ENCODE measurements around the gene NFIA. TPM values are rescaled to one million over a fixed set of nuclear protein-coding genes. Genes with fewer than 3 reads are reported as not detected.

The NFIA gene
- total RNA-seq, 3 donors from 2014 or later: 54.9 to 87.5 (median 79.6) TPM

GRCh38 chr1:61452176-61453035 is 370.0 kb downstream of the NFIA start:
- no peak overlapping the region for H3K4me3 ChIP-seq

GRCh38 chr1:61453111-61453961 is 371.0 kb downstream of the NFIA start:
- no peaks in the 10 kb centered on the region for H3K36me3 ChIP-seq
- intact Hi-C loops (cut with DNase I; ENCODE audit: low total_unique reads): loop anchor here (10.0 kb wide), 1 partner anchor 1169 kb away; no protein-coding TSS in a partner anchor
- TF ChIP-seq CTCF (IDR thresholded peaks at IDR 0.05) (peak; percentile 28 to 78 (median 77)), POLR2AphosphoS5 (IDR thresholded peaks at IDR 0.05) (peak; percentile 38 to 85 (median 65)), POLR2A (IDR thresholded peaks at IDR 0.05) (no peak)
- H3K27me3 ChIP-seq: no peaks in the 10 kb centered on the region
- peaks cover 0 to 23% of the 10 kb centered on the region in 2 donors for H3K4me1 ChIP-seq
- H3K27ac ChIP-seq: peak overlapping the region; percentile 69 to 75
- H3K9me3 ChIP-seq: no peaks in the 10 kb centered on the region
- H3K4me3 ChIP-seq: no peak overlapping the region
- DNase-seq (ENCODE audit: low spot score in 2 of 2): peak; percentile 85 to 93

More at GRCh38 chr1:61452176-61453035, 370.0 kb downstream of the NFIA start:
- Histone ChIP-seq H3K27ac (peak overlapping the region; percentile 68 to 69), H3K36me3 (no peaks in the 10 kb centered on the region), H3K4me1 (peaks cover 0 to 23% of the 10 kb centered on the region in 2 donors), H3K27me3 (no peaks in the 10 kb centered on the region), H3K9me3 (no peaks in the 10 kb centered on the region)
- intact Hi-C loops (cut with DNase I; ENCODE audit: low total_unique reads): loop anchor here (10.0 kb wide), 1 partner anchor 1168 kb away; no protein-coding TSS in a partner anchor
- DNase-seq (ENCODE audit: low spot score in 2 of 2): no peak
- TF ChIP-seq CTCF (IDR thresholded peaks at IDR 0.05): no peak
- no peak for TF ChIP-seq POLR2A (IDR thresholded peaks at IDR 0.05)
- TF ChIP-seq POLR2AphosphoS5 (IDR thresholded peaks at IDR 0.05): no peak

GRCh38 chr1:61455400-61455799 is 373.0 kb downstream of the NFIA start:
- intact Hi-C loops (cut with DNase I; ENCODE audit: low total_unique reads): loop anchor here (10.0 kb wide), 1 partner anchor 1171 kb away; no protein-coding TSS in a partner anchor
- no peak overlapping the region for H3K27ac ChIP-seq
- H3K4me1 ChIP-seq: peaks cover 0 to 10% of the 10 kb centered on the region in 2 donors
- no peaks in the 10 kb centered on the region for H3K27me3 ChIP-seq
- DNase-seq (ENCODE audit: low spot score in 2 of 2): no peak
- H3K36me3 ChIP-seq: no peaks in the 10 kb centered on the region
- no peak overlapping the region for H3K4me3 ChIP-seq
- no peak for TF ChIP-seq POLR2AphosphoS5 (IDR thresholded peaks at IDR 0.05)
- H3K9me3 ChIP-seq: no peaks in the 10 kb centered on the region

GRCh38 chr1:61457526-61458040 is 375.2 kb downstream of the NFIA start:
- TF ChIP-seq CTCF (IDR thresholded peaks at IDR 0.05): no peak
- TF ChIP-seq POLR2AphosphoS5 (IDR thresholded peaks at IDR 0.05): no peak
- DNase-seq (ENCODE audit: low spot score in 2 of 2): no peak
- Histone ChIP-seq H3K4me1 (no peaks in the 10 kb centered on the region), H3K36me3 (no peaks in the 10 kb centered on the region), H3K4me3 (no peak overlapping the region), H3K27me3 (no peaks in the 10 kb centered on the region), H3K9me3 (no peaks in the 10 kb centered on the region), H3K27ac (no peak overlapping the region)
- intact Hi-C loops (cut with DNase I; ENCODE audit: low total_unique reads): loop anchor here (10.0 kb wide), 1 partner anchor 1173 kb away; no protein-coding TSS in a partner anchor

- H3K9me3 ChIP-seq: no peaks in the 10 kb centered on the region
- no peaks in the 10 kb centered on the region for H3K27me3 ChIP-seq
- intact Hi-C loops (cut with DNase I; ENCODE audit: low total_unique reads): loop anchor here (10.0 kb wide), 1 partner anchor 1175 kb away; no protein-coding TSS in a partner anchor
- no peak overlapping the region for H3K4me3 ChIP-seq
- no peak for DNase-seq (ENCODE audit: low spot score in 2 of 2)
- no peaks in the 10 kb centered on the region for H3K4me1 ChIP-seq
- no peaks in the 10 kb centered on the region for H3K36me3 ChIP-seq
- no peak overlapping the region for H3K27ac ChIP-seq
- TF ChIP-seq POLR2AphosphoS5 (IDR thresholded peaks at IDR 0.05): no peak
- TF ChIP-seq CTCF (IDR thresholded peaks at IDR 0.05): no peak
- no peak for TF ChIP-seq POLR2A (IDR thresholded peaks at IDR 0.05)
Measured at GRCh38 chr1:61459345-61459744, 377.0 kb downstream of the NFIA start.
